GM18870 (cell line): ENCODE measurements around the gene YAE1.
A peak's percentile ranks its signal among the peaks of the same experiment; 100 is the strongest.
"Not testable (repeated sequence)": the region's sequence is repeated elsewhere in the genome, so short reads cannot be mapped to it uniquely, and the experiment has no call there.

Experiments
- ATAC-seq: cut with Tn5 transposase; IDR thresholded peaks from one replicate; pipeline ENCODE4 v1.9.1; 2021; ENCODE audit warnings: moderate library complexity; ENCODE audit not compliant: unreplicated experiment

The YAE1 gene

GRCh38 chr7:39566023-39566921 is at the start of gene YAE1:
YAE1 (plus strand) TSS chr7:39566404; CDS start chr7:39566419, 15 bp downstream.
- ATAC-seq: peak; percentile 92

DNA sequence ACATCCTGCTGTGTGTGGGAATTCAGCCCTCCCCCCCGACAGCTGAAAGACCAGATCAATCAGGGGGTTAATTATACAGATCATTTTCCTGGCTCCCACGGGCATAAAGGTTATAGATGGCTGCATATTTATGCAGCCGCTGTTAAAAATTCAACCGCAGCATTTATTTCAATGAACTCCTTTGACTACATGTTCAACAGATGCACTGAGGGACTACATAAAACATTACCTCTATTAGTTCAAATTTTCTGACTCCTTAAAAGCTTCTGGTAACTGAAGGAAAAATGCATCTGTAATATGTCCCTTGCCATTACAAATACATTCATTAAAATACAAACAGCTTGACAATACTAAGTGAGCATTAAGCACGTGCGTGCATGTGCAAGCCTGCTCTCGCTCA is 49.7 kb upstream of the YAE1 start:
- no peak for ATAC-seq

- ATAC-seq: no peak
Measured at GRCh38 chr7:39517240-39517639, 49.0 kb upstream of the YAE1 start.

DNA sequence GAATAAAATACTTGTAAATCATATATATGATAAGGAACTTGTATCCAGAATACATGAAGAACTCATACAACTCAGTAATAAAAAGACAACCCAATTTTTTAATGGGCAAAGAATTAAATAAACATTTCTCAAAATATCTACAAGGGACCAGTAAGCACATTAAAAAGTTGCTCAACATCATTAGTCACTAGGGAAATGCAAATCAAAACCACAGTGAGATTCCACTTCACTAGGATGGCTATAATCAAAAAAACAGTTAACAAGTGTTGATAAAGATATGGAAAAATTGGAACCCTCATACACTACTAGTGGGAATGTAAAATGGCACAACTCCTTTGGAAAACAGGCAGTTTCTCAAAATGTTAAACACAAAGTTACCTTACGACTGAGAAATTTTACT is 40.3 kb upstream of the YAE1 start:
- ATAC-seq: no peak

GRCh38 chr7:39526666-39527065 is 39.5 kb upstream of the YAE1 start:
- ATAC-seq: no peak

DNA sequence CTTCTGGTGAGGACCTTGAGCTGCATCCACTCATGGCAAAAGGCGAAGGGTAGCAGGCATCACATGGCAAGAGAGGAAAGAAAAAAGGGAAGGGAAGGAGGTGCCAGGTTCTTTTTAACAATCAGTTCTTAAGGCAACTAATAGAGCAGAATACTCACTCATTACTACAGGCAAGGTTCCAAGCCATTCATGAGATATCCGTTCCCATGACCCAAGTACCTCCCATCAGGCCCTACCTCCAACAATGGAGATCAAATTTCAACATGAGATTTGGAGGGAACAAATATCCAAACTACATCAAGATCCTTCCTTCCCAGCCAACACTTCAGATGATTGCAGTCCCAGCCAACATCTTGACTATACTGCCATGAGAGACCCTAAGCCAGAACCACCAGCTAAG is 38.9 kb upstream of the YAE1 start:
- ATAC-seq: no peak

GRCh38 chr7:39527951-39528350 is 38.3 kb upstream of the YAE1 start:
- no peak for ATAC-seq

- no peak for ATAC-seq
Measured at GRCh38 chr7:39528849-39529248, 37.4 kb upstream of the YAE1 start.

GRCh38 chr7:39529582-39529981 is 36.6 kb upstream of the YAE1 start:
- ATAC-seq: no peak

GRCh38 chr7:39530971-39531370 is 35.2 kb upstream of the YAE1 start:
- ATAC-seq: no peak

- ATAC-seq: no peak
Measured at GRCh38 chr7:39531818-39532217, 34.4 kb upstream of the YAE1 start.

DNA sequence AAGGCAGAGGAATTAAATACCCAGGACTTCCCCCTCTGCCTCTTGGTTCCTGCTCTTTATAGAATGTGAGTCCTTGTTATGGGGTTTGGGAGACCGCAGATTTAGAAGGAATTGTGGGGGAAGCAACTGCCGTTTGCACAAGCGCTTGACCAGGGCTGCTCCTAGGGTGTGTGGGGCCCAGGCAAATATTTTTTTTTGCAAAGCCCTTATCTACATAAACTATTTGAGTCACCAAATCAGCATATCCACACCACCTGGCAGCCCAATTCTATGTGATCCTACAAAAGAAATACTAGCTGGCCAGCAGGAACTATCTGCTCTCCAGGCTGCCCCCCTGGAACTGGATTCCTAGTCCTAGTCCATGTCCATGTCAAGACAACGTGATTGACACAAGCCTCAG is 33.4 kb upstream of the YAE1 start:
- ATAC-seq: no peak

DNA sequence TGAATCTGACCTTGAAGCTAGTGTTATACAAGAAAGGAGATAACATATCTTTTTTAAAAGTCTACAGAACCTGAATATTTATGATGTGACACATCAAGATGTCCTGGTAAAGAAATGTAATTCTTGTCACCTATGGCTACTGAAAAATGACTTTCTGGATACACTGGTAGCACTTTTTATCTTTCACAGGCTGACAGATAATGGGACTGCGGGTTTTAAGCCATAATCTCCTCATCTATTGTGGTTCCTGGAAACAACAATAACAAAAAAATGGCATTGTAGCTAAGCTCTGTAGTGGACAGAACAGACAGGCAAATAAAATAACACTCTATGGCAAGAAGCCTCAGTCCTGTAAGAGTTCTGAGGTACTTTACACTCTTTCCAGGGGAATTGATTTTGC is 31.6 kb upstream of the YAE1 start:
- no peak for ATAC-seq

GRCh38 chr7:39535064-39535463 is 31.1 kb upstream of the YAE1 start:
- no peak for ATAC-seq

DNA sequence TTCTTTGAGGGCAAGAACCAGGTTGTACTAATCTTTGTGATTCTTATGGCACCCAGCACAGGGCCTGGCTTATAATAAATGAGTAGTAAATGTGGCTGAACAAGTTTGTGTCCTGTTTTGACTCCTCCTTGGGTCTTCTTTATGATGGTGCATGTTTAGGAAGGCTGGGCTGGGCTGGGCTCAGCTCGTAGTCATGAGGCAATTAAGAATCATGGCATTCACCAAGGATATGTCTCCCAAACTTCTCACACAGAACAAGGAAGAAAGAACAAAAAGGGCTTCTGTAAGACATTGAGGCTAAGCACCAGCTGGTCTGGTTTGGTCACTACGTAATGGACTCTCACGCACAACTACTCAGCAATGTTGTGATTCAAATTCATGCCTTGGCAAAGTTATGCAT is 30.5 kb upstream of the YAE1 start:
- no peak for ATAC-seq

GRCh38 chr7:39536951-39537350 is 29.3 kb upstream of the YAE1 start:
- ATAC-seq: no peak

DNA sequence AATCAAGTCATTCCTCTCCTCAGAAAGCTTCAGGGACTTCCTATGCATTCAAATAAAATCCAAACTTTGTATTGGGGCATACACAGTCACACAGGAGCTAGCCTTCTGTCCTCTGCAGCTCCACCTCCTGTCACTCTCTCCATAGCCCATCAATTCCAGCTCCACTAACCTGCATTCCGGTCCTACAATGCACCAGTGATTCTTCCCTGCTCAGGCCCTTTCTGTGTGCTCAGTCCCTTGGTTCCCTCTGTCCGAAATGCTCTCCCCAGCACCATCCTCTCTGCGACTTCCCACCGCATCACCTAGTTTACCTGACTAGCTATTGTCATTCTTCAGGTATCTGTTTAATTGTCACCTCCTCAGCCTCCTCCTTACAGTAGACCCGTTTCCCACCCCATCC is 26.4 kb upstream of the YAE1 start:
- ATAC-seq: no peak

DNA sequence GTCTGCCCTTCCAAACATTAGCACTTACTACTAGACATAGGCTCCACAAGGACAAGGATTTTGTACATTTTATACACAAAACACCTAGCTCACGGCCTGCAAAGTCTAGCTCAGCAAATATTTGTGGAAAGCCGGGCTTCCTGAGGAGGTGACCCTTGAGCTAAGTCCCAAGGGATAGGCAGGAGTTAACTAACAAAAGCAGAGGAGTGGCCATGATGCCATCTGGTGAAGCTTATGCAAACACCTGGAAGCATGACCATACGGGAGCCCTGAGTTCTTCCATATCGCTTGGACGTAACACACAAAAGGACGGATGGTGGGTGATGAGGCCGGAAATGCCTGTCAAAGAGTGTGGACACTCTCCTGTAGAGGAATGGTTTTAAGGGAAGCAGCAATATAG is 25.9 kb upstream of the YAE1 start:
- ATAC-seq: no peak

DNA sequence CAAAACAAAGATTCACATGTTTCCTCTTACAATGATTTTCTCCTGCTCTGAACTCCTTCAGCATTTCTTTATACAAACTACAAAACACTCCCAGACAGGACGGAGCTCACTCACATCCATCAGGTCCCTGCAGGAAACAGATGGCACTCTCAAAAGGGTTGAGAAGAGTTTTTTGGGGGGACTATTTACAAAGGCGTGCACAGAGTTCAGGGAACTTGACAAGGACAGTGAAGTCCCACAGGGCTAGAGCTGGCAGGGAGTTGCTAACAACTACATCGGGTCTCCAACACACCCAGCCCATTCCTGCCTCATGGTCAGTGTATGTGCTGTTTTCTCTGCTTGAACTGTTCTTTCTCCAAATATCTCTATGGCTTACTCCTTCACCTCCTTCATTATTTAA is 24.7 kb upstream of the YAE1 start:
- no peak for ATAC-seq

DNA sequence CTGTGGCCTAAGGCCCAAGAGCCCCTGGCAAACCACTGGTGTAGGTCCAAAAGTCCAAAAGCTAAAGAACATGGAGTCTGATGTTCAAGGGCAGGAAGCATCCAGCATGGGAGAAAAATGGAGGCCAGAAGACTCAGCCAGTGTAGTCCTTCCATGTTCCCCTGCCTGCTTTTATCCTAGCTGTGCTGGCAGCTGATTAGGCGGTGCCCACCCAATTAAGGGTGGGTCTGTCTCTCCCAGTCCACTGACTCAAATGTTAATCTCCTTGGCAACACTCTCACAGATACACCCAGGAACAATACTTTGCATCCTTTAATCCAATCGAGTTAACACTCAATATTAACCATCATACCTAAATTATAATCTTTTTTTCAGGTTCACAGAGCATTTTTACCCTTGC is 21.4 kb upstream of the YAE1 start:
- not testable (repeated sequence) for ATAC-seq

GRCh38 chr7:39547336-39547735 is 18.9 kb upstream of the YAE1 start:
- ATAC-seq: no peak

GRCh38 chr7:39550411-39550810 is 15.8 kb upstream of the YAE1 start:
- no peak for ATAC-seq

GRCh38 chr7:39553436-39553835 is 12.8 kb upstream of the YAE1 start:
- no peak for ATAC-seq
